Measurements from ENCODE around the gene VILL.

VILL gene

GRCh38 chr3:37990527-37990926 lies at the start of gene VILL:
Gene VILL, plus strand, starts transcription at chr3:37990786. Its CDS starts 2,887 bp downstream, at chr3:37993673.
- no peak for DNase-seq

- DNase-seq = no peak
Observed at GRCh38 chr3:37941608-37942508, 48.7 kb upstream of the VILL start.

GRCh38 chr3:37942646-37943045 lies 47.9 kb upstream of the VILL start:
- no peak for DNase-seq

- no peak for DNase-seq
Observed at GRCh38 chr3:37943126-37943525, 47.5 kb upstream of the VILL start.

GRCh38 chr3:37943631-37944314 lies 46.8 kb upstream of the VILL start:
- DNase-seq = no peak

- no peak for DNase-seq
Observed at GRCh38 chr3:37944391-37944842, 46.2 kb upstream of the VILL start.

GRCh38 chr3:37945156-37945806 lies 45.3 kb upstream of the VILL start:
- DNase-seq = no peak

GRCh38 chr3:37945807-37946530 lies 44.6 kb upstream of the VILL start:
- DNase-seq = no peak

- DNase-seq = no peak
Observed at GRCh38 chr3:37946531-37946889, 44.1 kb upstream of the VILL start.

- DNase-seq = no peak
Observed at GRCh38 chr3:37949866-37950265, 40.7 kb upstream of the VILL start.

GRCh38 chr3:37952564-37952963 lies 38.0 kb upstream of the VILL start:
- no peak for DNase-seq

GRCh38 chr3:37953226-37953625 lies 37.4 kb upstream of the VILL start:
- DNase-seq = no peak

GRCh38 chr3:37953707-37954394 lies 36.7 kb upstream of the VILL start:
- no peak for DNase-seq

GRCh38 chr3:37954881-37955280 lies 35.7 kb upstream of the VILL start:
- DNase-seq = no peak

- DNase-seq = no peak
Observed at GRCh38 chr3:37955918-37956707, 34.5 kb upstream of the VILL start.

GRCh38 chr3:37956723-37957538 lies 33.7 kb upstream of the VILL start:
- no peak for DNase-seq

- no peak for DNase-seq
Observed at GRCh38 chr3:37957539-37957936, 33.0 kb upstream of the VILL start.

GRCh38 chr3:37961622-37962431 lies 28.8 kb upstream of the VILL start:
- no peak for DNase-seq

- no peak for DNase-seq
Observed at GRCh38 chr3:37963016-37963415, 27.6 kb upstream of the VILL start.

GRCh38 chr3:37963635-37964034 lies 27.0 kb upstream of the VILL start:
- no peak for DNase-seq
